Renal cortex interstitium (tissue), 11 donors: Measurements from ENCODE around the gene PTPA. TPM values are rescaled to one million over a fixed set of nuclear protein-coding genes. Genes with fewer than 3 reads are reported as not detected.
A peak's percentile ranks its signal among the peaks of the same experiment; 100 is the strongest.
"Not testable (repeated sequence)": the region's sequence is repeated elsewhere in the genome, so short reads cannot be mapped to it uniquely, and the experiment has no call there.

Source experiments
- DNase-seq, 11 donors: peaks; one replicate each; pipeline ENCODE4 v3.0.0-alpha.2; 2013; ENCODE audit warnings: low read depth in 9 of 11, low spot score in 4 of 11; ENCODE audit errors: extremely low read depth in 1 of 11
- polyA plus RNA-seq, 3 donors: library from polyadenylated mRNA; unstranded; fragments of 120-200 nt; gene quantifications; one replicate each; pipeline ENCODE4 v1.2.1, GENCODE V29; 2013; ENCODE audit not compliant: insufficient read length in 3 of 3

PTPA gene
- polyA plus RNA-seq, 3 donors = 99.1 to 135 (median 119) TPM

- DNase-seq = no peak
Observed at GRCh38 chr9:129124506-129125069, 13.4 kb downstream of the PTPA start.

GRCh38 chr9:129125478-129125877 lies 14.3 kb downstream of the PTPA start:
- DNase-seq = no peak

GRCh38 chr9:129126749-129127618 lies 15.8 kb downstream of the PTPA start:
- no peak for DNase-seq

- DNase-seq = no peak
Observed at GRCh38 chr9:129128689-129129088, 17.5 kb downstream of the PTPA start.

DNA sequence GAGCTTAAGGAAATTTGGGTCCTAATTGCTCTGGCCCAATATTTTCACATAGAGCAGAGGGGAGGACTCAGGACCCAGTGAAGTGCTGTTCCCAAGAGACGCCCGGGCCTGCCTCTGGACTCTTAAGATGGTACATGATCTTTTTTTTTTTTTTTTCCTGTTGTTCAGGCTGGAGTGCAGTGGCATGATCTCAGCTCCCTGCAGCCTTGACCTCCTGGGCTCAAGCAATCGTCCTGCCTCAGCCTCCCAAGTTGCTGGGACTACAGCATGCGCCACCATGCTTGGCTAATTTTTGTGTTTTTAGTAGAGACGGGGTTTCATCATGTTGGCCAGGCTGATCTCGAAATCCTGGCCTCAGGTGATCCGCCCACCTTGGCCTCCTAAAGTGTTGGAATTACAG lies 19.1 kb downstream of the PTPA start:
- DNase-seq = not testable (repeated sequence)

- no peak for DNase-seq
Observed at GRCh38 chr9:129130791-129131190, 19.6 kb downstream of the PTPA start.

- DNase-seq = peak in 4 of 11 donors; percentile 50 to 60 (median 54)
Observed at GRCh38 chr9:129131300-129132145, 20.3 kb downstream of the PTPA start.

GRCh38 chr9:129133082-129133481 lies 21.9 kb downstream of the PTPA start:
- DNase-seq = no peak

GRCh38 chr9:129135476-129135875 lies 24.3 kb downstream of the PTPA start:
- DNase-seq = no peak

- DNase-seq = no peak
Observed at GRCh38 chr9:129136446-129137035, 25.3 kb downstream of the PTPA start.

DNA sequence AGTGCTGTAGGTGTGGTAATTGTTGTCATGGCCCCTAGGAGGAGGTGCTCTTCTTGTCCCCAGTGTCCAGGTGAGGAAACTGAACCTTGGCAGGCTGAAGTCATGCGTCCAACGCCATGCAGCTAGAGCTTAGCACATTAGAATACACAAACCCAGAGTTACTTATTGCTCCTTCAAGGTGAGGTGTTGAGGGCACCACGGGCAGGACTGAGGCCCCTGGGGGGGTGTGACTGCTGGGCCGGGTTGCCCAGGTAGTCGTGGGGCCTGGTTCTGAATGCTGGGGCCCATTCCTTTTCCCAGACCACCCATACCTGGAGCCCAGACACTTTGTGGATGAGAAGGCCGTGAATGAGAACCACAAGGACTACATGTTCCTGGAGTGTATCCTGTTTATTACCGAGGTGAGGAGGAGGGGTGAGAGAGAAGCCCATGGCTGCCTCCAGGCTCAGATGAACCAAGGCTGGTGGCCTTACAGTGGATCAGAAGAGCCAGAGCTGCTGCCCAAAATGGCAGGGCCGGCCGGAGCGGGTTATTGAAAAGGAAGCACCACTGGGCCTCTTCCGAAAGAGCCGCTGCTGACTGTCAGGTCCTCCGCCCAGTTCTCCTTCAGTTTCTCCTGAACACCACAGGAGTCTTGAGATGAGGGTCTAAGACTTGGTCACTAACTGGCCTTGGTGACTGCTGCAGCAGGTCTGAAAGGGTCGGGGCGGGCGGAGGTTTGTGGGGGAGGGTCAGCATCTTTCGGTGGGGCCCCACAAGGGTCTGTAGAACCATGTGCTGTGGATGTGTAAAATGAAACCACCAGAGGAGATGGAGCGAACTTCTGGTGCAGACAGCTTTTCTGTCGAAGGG lies 26.3 kb downstream of the PTPA start:
- no peak for DNase-seq

GRCh38 chr9:129138144-129138462 lies 26.9 kb downstream of the PTPA start:
- no peak for DNase-seq

DNA sequence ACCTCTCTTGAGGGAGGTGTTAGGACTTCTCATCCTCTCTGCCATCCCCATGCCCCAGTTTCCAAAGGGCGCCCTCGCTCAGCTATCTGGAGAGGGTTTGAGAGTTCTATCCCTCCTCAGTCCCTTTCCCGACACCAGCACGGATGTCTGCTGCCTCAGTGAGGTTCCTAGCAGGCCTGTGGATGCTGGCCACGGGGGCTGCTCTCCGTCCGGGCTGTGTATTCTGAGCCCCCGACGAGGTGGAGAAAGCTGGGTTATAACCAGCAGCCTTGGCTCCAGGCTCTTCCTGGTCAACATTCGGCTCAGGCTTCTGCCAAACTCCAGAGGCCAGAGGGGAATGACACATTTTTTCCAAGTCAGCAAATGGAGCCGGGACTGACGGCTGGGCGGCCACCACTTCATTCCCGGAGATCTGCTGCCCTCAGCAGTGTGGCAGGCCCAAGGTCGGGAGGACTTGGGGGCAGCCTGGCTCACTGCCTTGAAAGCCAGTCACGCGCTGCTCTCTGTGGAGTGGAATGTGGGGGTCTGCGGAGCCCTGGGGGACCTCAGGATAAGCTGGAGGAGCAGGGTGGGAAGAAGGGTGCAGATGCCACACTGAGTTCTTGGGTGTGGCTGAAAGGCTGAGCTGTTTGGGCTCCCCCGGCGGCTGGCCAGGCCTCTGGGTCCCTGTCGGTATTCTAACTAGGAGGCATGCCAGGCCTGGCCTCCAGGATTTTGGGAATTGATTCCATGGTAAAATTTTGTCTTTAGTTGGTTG lies 27.4 kb downstream of the PTPA start:
- no peak for DNase-seq

DNA sequence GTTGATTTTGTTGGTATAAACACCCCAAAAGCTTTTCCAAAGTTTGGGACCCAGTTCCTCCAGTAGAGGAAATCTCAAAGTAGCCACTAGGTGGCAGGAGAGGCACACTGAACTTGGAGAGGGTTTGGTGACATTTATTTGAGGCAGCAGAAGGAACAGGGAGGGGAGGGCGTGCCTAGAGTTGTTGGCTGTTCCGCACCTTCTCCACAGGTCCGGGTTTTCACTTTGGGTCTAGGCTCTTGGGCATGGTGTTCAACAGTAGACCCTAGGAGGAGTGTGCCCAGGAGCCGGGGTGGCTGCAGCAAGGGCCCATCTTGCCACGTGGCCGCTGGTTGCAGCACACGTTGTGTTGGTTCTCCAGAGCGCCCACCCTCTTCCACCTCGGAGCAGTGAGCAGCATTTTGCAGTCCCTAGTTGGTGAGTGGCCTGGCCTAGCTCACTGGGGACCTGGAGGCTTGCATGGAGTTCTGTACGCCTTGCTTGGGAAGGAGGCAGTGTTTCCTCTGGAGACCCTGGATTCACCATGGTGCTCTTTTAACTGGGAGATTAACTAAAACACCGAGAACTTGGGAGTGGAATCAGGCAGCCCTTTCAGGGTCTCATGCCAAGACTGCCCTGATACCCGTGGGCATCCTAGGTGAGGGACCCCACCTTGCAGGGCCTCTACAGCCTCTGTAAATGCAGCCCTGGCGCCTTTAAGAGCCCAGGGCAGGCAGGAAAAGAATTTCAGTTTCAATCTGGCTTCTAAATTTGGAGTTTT lies 28.2 kb downstream of the PTPA start:
- DNase-seq = peak; percentile 71 to 90 (median 83)

GRCh38 chr9:129139993-129140396 lies 28.8 kb downstream of the PTPA start:
- peak; percentile 89 to 98 (median 96) for DNase-seq

GRCh38 chr9:129140397-129141065 lies 29.3 kb downstream of the PTPA start:
- DNase-seq = peak in 1 of 11 donors; percentile 48
